HG03457 (cell line): ENCODE data around the gene NR4A2.

ENCODE experiments used
- ATAC-seq: cut with Tn5 transposase; IDR thresholded peaks from one replicate; pipeline ENCODE4 v1.9.1; 2021; ENCODE audit warnings: moderate number of reproducible peaks; ENCODE audit not compliant: unreplicated experiment

The NR4A2 gene

DNA sequence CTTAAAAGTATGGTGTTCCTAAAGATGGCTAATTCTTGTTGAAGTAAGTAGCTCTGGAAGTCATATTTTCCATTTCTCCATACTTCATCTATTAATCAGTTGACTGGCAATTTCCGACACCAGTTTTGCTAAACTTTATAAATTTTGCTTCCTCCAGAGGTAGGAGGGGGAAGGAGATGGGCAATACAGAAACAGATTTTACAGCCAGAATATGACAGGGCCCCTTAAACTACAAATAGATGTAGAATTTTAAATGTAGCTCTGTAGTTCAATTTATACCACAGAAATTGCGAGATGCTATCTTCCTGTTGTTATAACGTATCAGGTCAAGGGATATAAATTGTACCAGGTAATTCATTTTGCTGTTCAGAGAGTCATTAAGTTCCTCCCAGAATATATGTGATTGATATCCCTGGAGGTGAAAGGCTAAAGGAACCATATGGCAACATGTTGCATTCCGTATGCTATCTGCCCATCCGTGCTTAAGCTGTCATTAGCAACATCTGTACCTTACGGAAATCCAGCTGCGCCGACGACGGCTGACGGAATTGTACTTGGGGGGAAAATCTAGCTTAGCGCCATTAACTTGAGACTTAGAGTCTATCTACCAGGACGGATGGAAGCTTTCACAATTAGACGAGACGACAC, 8.4 kb upstream of the NR4A2 start:
- no peak for ATAC-seq

DNA sequence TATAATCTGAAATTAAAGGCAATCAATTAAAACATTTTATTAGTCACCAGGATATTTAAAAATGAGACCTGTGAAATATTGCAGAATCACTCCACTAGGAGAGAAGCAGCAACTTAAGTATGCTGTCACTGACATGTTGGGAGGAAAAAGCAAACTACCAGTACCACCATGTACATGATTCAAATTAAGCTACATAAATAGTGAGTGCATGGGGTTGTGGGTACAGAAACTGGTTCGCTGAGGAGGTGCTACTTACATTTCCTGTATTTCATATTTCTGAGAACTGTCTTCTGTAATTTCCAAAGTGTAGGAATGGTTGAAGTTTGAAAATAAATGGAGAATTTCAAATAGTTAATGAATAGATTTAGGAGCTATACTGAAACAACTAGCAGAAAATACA, 7.9 kb upstream of the NR4A2 start:
- ATAC-seq, result no peak

DNA sequence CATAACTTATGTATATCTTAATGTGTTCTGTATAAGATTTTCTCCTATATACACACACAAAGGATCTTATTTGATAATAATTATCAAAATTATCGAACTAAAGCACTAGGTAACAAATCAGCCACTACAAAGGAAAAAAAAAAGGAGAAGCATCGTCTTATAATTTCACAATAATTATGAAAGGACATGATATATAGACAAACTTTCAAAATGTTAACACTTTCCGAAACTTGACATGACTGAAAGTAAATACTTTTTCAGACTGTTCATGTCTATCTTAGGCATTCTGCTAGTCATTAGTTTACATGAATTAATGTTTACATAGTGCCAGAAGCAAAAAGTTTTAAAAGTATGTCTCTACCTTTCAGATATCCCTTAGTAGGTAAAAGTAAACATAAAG, 7.3 kb upstream of the NR4A2 start:
- ATAC-seq, result no peak

DNA sequence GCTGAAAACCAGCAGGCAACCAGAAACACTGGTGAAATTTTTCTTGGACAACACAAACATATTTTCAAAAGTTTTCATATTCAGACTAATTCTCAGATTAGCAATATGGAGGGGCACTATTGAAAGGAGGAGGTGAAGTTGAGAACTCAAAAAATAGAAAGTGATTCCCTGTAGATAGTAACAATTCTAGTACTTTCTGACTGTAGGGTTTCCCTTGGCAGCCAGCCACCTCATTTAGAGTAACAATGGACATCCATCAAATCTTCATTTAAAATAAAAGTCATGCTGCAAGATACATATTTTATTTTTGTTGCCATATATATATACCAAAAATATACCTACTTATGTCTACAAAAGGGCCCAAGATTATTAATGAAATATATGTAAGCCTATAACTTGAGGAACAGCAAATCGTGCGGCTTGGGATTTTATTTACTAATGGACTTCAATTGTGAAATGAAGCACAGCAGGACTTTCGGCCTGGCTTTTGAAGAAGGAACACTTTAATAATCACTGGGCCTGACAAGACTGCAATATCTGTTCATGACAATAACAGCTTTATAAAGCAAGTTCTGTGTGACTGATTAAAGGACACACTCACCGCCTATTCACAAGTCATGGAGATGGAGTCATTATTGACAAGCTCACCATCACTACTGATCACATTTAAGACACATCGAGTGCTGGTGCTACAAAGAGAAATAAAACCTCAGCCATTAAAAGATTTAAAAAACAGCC, 6.8 kb upstream of the NR4A2 start:
- ATAC-seq, result no peak

DNA sequence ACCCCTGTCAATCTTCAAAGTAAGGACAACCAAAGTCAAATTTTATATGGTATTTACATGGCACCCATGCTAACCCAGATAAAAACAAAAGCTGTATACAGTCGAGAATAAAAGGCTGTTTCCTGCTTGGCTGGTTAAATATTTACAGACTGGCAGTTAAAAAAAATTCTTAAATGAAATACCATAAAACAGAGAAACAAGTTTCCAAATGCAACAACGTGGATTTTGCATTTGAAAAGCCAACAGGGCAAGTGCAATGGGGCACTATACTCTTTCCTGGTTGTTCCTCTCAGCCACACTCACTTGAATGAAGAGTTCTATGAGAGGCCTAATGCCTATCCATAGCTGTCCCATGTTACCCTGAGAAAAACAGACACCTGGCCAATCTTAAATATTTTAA, 6.1 kb upstream of the NR4A2 start:
- no peak for ATAC-seq

DNA sequence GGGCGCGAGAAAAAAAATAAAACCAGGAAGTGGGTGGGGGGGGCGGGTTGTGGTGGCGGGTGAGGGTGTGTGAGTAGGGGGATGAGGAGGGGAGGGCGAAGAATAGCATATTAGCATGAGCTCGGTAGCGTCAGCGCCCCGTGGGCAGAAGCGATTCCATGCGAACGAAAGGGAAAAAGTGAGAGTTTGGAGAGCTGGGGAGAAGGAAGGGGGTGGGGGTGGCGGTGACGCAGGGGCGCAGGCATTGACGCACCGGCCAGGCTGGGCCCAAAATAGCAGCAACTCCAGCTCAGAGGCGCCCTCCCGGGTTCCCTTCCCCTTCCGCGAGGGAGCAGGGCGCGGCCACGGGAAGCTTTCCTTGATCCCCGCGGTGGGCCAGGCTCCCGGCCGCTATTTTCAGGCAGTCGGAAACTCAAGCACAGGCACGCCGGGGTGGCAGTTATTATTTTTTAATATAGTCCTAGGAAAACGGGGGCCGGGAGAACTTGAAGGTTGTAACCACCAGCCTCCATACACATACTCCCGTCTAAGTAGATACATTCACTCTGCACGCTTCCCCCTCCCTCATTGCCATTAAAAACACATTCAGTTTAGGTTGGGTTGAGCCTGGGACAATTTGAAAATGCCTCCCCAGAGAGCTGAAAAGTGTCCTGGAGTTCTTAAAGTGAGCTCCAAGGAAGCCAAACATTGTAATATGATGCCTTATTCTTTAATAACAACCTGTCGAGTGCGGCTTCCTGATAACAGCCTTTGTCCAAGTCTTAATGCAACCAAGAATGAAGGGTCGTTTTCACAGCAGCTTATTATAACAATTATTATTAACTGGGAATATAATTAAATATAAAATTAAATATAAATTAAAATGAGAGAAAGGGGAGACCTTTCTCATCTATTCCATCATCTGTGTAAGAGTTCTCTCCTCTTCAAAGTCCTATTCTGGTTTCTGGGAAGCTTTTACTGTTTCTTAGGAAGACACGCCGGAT, 2.3 kb upstream of the NR4A2 start:
- ATAC-seq, result peak; percentile 14

DNA sequence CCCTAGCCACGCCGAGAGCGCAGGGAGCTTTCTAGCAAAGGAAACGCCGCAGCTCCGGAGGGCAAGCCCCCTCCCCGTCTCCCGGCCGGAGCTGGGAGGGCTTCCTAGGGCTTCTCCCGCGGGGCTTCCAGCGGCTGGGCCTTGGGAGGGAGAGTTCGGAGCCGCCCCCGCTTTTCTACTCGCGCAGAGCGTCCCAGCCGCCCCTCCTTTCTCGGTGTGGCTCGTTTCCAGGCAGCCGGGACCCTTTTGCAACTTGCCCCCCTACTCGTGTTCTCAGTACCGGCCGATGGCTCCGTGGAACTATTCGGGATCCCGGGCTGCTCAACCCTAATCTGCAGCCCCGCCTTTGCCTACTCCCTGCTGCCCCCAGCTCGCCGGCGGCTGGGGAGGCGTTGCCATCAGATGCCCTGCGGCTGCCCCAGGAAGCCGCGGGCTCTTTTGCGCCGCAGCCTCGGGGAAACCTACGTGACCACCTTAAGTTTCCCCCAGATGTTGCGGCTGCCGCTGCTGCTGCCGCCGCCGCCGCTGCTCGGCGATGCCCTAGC, 1.5 kb upstream of the NR4A2 start:
- peak; percentile 27 for ATAC-seq

DNA sequence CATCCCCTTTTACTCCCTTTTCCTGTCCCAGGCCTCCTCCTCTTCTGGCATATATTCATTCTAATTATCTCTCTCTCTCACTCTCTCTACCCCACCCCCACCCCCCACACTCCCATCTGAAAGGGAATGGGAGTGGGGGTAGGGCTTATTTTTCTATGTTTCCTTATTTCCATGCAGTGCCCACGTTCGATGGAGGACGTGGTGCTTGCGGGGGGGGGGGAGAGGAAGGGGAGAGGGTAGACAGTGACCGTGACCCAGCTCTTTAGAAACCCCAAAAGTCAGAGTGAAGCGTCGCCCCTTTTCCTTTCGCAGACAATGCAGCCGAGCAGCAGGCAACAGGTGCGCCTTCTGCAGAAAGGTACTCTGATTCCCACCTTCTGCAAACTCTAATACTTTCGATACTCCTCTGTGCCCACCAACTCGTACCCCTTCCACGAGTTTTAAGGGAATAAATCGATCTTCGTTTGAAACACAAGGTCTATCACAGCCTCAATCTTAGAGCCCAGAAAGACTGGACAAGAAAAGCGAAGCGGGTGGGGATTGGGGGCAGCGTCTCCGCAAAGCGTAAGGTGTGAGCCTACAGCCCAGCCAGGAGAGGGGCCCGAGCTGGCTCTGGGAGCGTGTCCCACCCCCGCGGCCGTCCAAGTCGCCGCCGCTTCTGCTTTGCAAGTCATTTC, 891 bp upstream of the NR4A2 start:
- ATAC-seq, result no peak

DNA sequence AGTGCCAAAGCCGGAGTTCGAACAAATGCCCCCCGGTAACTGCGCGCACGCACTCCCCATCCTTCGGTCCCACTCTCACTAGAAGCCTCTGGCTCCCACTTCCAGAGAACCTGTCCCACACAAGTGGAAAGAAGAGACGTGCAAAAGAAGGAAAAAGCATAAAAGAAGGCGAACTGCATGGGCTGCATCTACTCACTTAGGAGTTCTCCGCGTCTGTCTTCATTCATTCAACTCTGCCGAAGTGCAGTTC, 312 bp downstream of the NR4A2 start:
- ATAC-seq, result no peak

DNA sequence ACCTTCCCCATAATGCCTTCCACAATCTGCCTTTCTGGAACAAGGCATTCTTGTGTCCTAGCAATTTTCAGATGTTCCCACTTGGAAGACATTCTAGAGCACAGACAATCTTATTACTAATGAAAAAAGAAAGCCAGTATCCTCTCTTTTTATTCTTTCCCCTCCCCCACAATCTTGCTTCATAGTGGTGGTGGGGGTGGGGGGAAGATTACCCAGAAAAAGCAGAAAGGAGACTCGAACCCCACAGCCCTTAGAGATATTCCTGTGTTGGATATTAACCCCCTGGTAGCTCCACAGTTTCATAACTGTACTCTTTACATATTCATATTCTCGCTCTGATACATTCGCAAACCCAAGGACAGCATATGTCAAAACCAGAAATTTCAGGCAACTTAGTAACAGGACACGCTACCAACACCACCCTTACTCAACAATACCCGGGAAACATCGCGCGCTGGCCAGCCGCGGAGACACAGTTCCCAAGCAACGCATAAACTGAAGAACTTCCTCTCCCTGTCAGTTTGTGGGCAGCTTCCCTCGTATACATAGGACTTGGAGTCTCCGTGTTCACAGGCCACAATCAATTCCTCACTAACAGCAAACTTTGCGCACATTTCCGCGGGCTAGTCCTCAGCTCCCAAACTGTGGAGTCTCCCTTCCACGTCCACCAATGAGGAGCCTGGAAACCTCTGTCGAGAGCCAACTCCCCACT, 793 bp downstream of the NR4A2 start:
- ATAC-seq, result no peak

DNA sequence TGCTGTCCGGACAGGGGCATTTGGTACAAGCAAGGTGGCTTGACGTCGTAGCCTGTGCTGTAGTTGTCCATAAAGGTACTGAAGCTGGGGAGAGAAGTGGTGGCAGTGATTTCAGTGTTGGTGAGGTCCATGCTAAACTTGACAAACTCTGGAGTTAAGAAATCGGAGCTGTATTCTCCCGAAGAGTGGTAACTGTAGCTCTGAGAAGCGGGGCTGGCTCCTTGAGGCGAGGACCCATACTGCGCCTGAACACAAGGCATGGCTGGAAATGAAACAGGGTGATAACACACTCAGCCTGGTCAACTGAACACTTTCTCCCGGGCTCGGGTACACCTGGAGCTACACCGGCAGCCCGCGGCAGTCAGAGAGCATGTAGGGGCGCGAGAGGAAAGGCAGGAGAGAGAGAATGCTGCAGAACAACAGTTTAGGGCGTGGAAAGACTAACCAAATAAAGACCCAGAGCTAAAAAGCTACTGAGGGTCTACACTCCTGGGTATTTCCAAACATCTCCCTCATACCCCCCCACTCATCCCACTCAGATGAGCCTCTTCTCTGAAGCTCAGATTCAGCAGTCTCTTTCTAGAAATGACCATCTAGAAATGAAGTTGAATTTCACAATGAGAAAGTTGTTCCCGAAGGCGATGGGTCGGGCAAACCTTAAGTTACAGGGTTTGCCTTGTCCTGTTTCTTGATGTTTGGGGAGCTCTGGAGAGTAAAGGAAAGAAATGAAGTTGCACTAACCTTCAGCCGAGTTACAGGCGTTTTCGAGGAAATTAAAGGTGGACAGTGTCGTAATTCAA, 2.4 kb downstream of the NR4A2 start:
- no peak for ATAC-seq

DNA sequence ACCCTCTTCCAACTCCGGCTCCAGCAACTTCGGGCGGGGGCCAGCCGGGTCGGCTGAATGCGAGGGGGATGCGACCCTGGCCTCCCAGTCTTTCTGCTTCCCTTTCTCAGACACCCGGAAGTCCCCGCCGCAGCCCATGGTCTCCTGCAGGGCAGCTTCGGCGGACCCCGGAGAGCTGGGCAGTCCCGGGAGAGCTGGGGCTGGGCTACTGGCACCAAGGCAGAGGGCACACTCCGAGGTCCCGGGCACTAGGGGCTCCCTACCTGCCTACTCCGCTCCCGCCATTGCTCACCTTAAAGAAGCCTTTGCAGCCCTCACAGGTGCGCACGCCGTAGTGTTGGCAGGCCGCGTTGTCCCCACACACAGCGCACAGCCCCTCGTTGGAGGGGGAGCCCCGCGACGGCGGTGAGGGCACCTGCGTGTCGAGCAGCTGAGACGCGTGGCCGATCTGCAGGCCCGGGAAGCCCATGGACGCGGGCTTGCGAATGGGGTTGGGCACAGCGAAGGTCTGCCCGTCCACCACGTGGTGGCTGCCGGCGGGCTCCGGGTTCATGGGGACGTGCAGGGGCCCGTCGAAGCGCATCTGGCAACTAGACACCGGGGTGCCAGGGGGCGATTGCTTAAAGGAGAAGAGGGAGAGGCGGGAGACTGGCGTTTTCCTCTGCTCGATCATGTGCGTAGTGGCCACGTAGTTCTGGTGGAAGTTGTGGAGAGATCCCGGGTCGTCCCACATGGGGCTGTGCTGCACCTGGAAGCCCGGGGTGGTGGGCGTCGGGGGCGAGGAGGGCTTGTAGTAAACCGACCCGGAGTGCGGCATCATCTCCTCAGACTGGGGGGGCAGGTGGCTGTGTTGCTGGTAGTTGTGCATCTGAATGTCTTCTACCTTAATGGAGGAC, 3.2 kb downstream of the NR4A2 start:
- no peak for ATAC-seq

DNA sequence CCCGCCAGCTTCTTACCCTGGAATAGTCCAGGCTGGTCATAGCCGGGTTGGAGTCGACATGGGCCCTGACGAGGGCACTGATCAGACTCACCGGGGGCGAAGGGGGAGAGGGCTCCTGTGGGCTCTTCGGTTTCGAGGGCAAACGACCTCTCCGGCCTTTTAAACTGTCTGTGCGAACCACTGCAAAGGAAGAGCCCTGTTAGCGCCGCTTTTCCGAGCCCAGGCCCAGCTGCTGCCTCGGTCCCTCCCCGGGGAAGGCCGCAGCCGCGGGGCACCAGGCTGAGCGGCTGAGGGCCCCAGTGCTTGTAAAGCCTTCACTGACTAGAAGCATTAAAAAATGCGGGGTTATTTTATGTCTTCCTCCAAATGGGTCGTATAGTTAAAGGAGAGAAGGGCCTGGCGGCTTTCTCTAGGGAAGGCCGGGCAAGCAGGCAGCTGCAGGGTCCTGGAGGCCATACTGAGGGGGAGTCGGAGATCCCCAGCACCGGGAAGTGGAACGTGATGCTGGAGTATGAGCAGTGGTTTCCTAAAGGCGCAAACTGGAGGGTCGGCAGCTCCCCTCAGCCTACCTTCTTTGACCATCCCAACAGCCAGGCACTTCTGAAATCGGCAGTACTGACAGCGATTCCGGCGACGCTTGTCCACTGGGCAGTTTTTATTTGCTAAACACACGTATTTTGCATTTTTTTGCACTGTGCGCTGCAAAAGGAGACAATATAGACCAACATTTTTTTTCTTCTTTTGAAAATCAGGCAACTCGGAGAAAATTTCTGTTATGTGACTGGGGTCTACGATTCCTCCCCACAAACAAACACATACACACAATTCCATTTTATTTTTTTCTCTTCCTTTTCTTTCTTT, 4.5 kb downstream of the NR4A2 start:
- no peak for ATAC-seq

DNA sequence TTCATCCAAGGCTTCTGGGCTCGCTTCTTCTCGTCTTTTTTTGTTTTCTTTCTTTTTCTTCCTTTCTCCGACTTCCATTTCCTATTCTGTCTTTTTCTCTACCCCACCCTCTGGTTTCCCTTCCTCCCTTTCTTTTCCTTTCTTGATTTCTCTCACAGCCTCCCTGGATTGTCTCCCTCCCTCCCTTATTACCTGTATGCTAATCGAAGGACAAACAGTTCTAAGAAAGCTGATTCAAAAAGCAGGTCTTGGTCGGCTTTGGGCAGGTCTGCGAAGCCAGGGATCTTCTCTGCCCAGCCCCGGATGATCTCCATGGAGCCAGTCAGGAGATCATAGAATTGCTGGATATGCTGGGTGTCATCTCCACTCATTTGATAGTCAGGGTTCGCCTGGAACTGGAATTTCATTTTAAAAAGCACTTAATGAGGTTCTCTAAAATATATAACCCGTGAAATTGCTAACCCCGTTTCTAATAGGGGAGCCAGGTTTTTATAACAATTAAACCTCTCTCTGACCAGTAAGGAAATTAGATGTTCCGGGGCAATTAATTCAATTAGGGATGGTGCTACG, 5.9 kb downstream of the NR4A2 start:
- no peak for ATAC-seq

DNA sequence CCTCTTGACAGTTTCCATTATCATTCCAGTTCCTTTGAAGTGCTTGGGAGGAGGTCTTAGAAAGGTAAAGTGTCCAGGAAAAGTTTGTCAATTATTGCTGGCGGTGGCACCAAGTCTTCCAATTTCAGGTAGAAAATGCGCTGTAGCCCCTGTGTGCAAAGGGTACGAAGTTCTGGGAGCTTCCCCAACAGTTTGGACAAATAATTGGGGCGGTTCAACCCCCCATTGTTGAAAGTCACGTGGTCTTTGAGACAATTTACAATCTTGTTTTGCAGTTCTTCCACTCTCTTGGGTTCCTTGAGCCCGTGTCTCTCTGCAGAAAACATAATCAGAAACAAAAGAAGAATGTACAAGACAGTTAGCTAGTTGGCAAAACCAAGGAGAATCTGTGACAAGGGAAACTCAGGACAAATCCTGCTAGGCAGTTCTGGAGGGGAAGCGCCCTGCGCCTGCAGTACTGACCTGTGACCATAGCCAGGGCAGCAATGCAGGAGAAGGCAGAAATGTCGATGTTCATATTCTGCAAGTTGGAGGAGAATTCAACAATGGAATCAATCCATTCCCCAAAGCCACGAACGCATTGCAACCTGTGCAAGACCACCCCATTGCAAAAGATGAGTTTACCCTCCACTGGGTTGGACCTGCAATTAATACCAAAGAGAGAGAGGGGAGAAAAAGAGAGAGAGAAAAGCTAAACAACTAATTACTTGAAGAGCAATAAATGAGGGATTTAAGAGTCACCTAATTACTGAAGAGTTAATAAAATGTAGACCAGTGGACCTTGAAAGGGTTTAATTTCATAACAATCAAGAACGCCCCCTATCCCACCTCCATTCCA, 6.6 kb downstream of the NR4A2 start:
- ATAC-seq, result no peak

DNA sequence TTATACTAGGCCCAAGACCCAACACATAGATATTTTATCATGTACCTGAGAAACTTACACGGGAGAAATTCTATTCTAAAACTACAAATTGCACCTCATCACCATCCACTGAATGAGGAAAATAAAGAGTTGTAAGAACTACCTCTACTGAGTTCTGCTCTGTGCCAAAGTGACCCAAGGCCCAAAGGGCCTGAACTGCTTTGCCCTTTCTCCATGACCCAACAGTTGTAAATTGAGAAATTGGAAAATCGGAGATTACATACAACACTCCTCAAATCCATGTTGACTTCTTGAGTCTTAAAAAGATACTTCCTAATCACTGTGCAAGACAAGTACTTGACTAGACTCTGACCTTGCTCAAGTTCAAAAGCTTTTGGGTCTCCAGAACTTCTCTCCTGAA, 8.8 kb downstream of the NR4A2 start:
- no peak for ATAC-seq
